SKM-1 (cell line): ENCODE data around the gene PPFIA4.

Experiments
- DNase-seq: peaks from one replicate; lab custom pipeline; 2025; ENCODE audit not compliant: unreplicated experiment; lab: John Stamatoyannopoulos, UW

Gene PPFIA4

DNA sequence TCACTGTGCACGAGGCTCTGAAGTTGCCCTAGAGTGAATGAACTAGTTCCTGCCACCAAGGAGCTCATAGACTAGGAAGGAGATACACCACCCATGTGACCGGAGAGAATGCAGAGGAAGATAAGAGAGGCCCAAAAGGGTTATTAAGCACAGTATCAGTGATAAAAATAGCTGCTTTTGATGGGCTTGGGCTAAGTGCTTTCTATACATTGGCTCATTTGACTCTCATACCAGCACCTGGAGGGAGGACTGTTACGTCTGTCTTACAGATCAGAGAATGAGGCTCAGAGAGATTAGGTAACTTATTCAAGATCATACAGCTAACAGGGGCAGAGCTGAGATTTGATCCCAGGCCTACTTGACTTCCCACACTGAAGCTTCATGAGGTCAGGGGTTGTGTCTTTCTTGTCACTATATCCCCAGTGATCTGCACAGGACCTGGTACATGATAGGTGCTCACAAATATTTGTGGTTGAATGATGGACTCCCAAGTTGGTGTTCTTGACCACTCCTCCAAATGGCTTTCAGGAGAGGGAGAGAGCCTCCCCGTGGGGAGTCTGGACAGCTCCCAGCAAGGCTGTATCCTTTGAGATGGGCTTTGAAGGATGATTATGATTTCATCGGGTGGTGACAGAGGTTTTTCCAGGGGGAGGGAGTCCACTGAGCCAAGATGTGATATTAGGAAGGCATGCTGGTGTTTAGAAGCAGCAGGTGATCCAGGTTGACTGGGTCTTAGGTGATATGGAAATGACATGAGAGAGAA, 14.4 kb downstream of the PPFIA4 start:
- DNase-seq, result no peak

DNA sequence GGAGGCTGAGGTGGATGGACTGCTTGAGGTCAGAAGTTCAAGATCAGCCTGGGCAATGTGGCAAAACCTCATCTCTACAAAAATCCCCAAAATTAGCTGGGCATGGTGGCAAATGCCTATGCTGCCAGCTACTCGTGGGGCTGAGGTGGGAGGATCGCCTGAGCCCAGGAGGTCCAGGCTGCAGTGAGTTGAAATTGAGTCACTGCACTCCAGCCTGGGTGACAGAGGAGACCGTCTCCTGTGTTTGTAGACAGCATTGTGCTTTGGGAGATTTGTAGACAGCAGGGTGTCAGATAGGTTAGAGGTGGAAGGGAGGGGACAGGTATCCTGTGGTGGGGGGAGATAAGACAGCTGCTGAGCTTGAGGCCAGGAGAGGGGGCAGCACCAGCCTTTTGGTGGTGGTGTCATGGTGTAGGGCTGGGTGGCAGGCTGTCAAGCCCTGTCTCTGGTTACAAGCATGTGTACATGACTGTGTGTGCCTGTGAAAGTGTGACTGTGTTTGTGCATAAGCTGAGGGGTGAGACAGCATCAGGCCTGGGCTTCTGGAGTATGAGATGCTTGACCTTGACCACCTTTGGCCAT, 15.2 kb downstream of the PPFIA4 start:
- no peak for DNase-seq

DNA sequence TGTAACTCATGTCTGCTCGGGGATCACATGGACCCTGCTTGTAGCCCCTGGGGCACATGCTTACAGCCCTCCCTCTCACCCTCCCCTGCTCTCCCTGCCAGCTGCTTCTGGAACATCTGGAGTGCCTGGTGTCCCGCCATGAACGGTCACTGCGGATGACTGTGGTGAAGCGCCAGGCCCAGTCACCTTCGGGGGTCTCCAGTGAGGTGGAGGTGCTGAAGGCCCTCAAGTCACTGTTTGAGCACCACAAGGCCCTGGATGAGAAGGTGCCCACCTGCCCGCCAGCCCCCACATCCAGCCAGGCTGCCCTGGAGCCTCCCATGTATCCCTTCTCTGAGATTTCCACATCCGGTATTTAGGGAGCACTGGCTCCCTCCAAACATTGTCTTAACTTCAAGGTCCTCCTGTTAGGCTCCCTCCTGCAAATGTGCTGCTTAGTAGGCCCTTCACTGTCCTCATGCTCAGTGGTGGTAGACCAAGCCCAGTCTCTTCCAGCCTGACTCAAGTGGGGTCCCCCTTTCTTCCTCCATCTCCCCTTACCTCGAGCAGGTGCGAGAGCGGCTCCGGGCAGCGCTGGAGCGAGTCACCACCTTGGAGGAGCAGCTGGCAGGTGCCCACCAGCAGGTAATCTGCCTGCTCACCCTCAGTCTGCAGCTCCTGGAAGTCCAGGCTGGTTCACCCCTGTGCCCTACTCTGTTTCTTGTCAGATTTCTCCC, 17.7 kb downstream of the PPFIA4 start:
- DNase-seq, result no peak

DNA sequence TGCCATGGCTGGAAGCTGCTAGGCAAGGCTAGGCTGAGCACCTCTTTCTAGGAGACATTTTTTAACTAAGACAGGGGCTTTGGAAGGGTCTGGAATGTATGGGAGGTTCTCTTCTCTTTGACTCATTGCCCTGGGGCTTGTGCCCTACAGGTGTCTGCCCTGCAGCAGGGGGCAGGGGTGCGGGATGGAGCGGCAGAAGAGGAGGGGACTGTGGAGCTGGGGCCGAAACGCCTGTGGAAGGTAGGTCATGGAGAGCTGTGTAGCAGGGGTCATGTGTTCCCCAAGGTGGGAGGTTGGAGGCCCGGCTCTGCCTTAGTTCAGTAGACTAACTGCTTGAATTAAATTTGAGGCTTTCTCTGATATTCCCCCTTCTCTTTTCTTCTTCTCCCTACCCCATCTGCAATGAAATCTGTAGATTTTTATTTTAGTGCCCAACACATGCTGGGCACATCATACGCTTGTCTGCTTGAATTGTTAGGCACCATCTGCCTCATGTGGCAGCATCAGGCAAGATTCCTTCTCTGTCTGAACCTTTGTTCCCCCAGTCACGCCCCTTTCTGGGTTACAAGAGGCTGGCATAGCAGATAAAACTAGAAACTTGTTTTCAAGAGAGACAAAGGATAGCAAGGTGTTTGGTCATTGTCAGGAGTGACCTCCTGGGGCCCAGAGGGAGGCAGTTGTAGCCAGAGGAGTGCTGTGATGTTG, 18.4 kb downstream of the PPFIA4 start:
- DNase-seq, result no peak

DNA sequence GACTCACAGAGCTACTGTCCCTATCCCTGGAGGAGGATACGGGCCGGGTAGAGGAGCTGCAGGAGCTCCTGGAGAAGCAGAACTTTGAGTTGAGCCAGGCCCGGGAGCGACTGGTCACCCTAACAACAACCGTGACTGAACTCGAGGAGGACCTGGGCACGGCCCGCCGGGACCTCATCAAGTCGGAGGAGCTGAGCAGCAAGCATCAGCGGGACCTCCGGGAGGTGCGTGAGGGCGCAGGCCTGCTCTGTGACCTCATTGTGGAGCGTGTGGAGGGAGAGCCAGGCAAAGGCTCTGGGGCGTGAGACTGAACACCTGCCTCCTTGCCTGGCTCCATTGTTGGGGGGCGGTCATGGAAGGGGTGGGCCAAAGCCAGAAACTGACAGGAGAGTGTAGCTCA, 19.0 kb downstream of the PPFIA4 start:
- no peak for DNase-seq

DNA sequence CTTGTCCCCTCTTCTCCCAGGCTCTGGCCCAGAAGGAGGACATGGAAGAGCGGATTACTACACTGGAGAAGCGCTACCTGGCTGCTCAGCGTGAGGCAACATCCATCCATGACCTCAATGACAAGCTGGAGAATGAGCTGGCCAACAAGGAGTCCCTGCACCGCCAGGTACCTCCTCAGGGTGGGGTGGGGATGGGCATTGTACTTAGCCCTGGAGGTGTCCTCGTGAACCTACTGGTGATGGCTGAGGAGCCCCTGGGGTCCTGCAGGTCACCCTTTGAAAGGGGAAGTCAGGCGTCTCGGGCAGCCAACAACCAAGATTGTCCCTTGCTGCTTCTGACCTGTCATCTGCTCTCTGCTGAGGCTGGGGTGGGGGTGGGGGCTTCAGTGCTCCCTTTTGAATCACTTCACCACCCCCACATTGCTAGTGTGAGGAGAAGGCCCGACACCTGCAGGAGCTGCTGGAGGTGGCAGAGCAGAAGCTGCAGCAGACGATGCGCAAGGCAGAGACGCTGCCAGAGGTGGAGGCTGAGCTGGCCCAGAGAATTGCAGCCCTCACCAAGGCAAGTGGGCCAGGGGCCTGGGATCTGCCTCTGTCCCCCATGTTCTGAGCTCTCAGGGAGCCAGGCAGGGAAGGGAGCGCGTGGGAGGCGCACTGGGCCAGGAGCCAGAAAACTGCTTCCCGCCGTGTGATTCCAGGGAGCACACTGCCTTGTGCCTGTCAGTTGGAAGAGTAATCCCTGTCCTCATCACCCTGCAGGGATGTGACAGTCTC, 19.7 kb downstream of the PPFIA4 start:
- DNase-seq, result no peak

DNA sequence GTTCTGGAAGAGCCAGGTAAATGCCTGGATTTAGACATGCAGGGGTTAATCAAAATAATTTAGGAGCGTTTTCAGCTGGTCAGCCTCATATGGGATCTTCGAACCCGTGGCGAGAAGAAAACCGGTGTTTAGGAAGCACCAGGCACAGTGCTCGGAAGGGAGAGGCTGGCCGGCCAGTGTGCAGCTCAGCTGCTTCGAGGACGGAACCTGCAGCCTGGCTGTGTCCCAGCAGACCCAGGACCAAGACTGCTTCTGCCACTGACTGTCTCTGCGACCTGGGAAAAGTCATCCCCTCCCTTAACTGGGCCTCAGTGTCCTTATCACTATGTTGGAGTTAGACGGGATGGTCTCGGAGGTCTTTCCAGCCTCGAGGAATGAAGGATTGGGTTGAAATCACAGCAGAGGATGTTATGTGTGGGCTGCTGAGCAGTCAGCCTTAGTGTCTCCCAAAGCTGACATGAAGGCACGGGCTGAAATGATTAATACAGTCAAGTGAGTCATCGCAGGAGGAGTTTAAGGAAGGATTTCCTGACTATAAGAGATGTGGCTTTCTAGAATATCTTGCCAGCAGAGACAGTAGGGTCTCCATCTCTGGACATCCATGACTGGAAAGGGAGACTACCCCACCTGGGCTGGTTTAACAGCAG, 20.8 kb downstream of the PPFIA4 start:
- no peak for DNase-seq

DNA sequence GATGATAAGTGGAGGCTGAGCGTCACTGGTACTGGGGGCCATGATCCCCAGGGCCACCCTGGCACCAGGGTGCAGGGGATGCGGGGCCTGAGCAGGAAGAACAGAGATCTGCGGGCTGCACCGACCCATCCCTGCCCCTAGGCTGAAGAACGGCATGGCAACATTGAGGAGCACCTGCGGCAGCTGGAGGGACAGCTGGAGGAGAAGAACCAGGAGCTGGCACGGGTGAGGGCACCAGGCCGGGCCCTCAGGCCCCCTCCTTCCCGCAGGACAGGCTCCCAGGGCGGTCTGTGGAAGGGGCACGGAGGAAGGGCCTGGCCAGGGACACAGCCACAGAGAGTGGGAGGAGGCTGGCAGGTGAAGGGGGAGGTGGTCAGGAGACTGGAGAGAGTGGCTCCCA, 21.8 kb downstream of the PPFIA4 start:
- DNase-seq, result no peak

DNA sequence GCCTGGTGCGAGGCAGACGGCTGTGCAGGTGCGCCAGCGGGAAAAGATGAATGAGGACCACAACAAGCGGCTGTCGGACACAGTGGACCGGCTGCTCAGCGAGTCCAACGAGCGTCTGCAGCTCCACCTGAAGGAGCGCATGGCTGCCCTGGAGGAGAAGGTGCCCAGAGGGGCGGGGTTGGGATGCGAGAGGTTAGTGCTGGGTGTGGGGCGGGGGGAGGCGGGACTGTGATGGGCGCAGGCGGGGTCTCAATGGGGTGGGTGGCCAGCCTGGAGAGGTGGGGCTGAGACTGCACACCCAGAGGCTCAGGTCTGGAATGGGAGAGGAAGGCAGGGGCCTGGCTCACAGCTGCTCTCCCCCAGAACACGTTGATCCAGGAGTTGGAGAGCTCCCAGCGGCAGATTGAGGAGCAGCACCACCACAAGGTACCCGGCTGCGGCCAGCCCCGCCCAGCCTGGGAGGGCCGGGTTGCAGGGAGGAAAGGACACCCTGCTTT, 22.3 kb downstream of the PPFIA4 start:
- DNase-seq, result no peak

DNA sequence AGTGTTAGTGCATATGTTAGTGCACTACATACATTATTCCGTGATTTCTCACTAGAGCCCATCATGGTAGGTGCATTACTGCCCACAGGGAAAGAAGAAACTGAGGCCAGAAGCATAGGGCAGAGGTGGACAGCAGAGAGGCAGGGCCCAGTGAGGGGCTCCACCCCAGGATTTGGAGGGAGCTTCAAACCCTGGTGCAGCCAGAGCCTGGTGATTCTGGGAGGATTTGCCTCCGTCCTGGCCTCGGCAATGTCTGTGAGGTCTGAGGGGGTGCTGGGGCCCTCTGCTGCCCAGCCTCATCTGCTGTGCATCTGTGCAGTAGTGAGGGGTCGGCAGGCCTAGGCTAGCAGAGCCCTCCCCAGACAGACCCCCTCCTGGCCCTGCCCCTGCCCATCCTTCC, 22.8 kb downstream of the PPFIA4 start:
- no peak for DNase-seq

DNA sequence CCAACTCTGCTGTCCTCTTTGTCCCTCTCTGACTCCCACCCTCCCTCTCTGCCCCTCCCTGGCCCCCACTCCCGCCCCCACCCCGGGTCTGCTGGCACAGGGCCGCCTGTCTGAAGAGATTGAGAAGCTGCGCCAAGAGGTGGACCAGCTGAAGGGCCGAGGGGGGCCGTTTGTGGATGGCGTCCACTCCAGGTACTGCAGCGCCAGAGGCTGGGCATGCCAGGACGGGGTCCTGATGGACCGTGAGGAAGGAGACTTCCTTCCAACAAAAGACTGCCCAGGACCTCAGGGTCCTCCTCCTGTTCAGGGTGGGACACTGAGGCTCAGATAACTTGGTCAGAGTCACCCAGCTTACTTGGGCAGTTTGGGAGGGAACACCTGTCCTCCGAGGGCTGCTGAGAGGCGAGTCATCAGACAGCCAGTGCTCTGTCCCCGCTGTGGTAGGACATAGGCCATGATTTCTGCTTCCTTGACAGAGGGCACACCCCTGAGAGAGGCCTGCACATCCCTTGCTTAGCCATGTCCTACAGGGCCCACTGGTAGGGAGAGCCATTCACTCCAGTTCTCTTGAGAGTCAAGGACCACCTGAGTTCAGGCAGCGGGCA, 23.4 kb downstream of the PPFIA4 start:
- DNase-seq, result no peak

DNA sequence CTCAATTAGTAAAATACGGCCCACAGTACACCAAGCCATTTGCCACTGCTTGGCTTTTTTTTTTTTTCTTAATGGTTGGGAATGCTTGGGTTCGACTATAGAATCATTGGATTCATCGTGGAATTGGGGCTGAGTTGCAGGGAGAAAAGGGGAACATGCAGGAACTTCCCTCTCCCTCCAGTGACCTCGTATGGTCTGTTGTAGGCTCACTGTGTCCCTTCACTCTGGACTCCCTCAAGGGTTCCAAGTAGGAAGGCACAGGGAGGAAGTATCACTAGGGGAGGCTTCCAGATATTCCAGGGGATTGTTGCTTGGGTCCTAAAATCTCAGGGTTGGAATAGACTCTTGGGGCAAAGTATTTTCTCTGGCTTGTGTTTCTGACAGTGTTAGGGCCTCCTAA, 24.5 kb downstream of the PPFIA4 start:
- DNase-seq, result no peak

DNA sequence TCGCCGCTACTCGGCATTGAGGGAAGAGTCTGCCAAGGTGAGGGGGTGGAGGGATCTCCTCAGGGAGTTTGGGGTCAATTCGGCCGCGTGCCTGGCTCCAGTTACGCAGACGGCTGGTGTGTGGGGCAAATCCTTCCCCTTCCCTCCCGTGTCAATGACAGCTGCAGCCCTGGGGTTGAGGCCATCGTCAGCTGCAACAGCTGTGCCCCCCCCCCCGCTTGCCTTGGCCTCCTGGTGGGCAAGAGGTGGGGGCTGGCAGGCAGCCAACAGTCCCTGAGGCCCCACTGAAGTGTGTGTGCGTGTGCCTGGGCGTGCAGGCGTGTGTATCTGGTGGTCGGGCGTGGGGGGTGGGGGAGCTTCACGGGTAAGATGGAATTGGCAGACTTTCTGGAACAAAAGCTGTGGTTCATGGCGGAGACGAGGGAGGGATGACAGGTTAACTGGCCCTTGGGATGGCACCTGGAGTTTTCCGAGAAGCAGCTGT, 25.6 kb downstream of the PPFIA4 start:
- no peak for DNase-seq

DNA sequence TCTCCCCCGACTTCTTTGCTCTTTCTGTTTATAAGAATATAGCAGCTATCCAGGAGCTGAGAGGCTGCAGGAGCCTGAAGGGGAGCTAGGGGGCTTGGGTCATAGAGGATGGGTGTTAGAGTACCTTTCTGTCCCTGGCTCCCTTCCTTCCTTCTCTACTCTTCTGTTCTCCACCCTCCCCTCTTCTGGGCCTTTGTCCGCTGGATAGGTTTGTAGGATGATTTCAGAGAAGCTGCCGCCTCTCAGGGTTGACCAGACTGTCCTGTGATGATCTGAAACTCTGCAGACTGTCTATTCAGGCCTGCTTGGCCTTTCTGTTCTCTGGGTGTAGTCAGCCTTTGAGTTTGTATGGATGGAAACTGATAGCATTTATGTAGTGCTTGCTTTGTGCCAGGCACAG, 26.3 kb downstream of the PPFIA4 start:
- DNase-seq, result no peak

DNA sequence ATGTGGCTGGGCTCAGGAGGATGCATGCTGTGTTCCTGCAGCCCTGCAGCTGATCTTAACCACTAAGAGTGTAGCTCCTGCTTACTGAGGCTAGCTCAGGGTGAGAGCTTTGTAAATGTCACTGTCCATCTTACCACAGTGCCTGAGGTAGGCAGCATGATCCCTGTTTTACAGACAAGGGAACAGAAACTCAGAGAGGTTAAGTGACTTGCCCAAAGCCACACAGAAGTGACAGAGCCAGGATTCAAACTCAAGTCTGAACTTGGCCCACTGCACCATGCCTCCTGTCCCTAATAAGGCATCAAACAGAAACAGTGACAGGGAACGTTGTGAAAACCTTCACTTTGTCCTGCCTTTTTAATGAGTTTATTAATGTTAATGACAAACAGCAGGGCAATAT, 27.9 kb downstream of the PPFIA4 start:
- DNase-seq, result no peak

DNA sequence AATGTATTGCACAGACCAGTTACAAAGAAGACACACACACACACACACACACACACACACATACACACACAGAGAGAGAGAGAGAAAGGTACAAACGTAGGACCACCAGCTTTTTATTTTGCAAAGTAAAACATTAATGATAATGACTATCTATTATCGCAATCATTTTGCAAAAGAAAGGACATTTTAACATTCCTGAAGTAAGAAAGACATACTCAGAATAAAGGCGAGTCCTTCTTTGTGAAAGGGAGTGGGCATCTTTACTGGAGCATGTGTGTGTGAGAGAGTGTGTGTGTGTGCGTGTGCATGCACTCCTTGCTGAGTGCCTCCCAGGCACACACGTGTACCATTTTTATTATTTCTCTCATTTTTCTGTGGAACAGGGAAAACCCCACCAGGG, 28.4 kb downstream of the PPFIA4 start:
- no peak for DNase-seq

DNA sequence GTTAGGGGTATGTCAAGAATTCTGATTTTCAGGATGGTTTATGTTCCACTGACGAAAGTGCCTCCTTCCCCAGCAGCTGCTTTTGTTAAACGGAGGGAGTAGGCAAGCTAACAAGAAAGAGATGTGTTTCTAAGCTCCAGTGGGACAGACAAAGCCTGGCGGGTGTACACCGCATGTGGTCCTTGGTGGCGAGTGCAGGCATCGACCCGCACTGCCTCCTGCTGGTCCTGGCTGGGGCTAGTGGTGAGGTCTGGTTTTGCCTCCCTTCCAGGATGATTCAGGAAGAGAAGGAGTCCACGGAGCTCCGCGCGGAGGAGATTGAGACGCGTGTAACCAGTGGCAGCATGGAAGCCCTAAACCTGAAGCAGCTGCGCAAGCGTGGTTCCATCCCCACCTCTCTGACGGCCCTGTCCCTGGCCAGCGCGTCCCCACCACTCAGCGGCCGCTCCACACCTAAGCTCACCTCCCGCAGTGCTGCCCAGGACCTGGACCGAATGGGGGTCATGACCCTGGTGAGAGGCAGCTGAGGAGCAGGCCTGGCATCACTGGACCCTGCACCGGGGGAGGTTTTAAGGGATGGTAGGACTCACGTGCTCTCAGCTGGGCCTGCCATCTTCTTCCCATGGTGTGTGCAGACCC, 29.0 kb downstream of the PPFIA4 start:
- DNase-seq, result no peak

DNA sequence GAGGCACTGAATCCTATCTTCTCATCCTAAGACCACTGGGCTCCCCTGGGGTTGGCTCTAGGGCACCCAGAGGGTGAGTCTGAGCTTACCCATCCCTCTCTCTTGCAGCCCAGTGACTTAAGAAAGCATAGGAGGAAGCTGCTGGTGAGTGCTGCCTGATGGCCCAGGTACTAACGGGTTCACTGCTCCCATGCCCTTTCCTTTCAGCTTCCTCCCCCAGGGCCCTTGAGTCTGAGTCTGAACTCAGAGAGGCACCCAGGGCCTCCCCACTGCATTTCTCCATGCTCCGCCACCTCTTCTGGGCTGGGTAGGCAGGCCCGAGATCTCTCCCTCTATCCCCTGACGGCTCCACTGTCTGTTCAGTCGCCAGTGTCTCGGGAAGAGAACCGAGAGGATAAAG, 29.7 kb downstream of the PPFIA4 start:
- DNase-seq, result no peak

DNA sequence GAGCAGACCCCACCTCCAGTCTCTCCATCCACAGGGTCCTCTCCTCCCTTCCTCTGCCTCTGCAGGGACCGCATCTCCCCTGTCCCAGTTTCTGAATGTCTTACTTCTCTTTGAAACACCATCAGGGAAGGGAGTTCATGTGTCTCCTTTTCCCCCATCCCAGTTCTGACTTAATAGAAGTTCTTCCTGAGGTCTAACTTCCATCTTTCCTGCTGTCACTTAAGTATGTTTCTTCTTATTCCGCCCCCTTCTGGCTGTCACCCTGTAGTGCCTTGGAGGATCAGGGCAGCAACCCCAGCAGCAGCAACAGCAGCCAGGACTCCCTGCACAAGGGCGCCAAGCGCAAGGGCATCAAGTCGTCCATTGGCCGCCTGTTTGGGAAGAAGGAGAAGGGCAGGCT, 30.2 kb downstream of the PPFIA4 start:
- no peak for DNase-seq
